ENCODE data around the gene PUS3. TPM values are rescaled to one million over a fixed set of nuclear protein-coding genes. Genes with fewer than 3 reads are reported as not detected.
A peak's percentile ranks its signal among the peaks of the same experiment; 100 is the strongest.
"Not testable (repeated sequence)": the region's sequence is repeated elsewhere in the genome, so short reads cannot be mapped to it uniquely, and the experiment has no call there.

Gene PUS3
- polyA plus RNA-seq, 1 donor: 16.2 TPM

- no peak overlapping the region for H3K4me3 ChIP-seq (ENCODE audit: low read length)
- no CpG with 5 or more reads among the region's 12 CpGs for WGBS (ENCODE audit: insufficient coverage, low lambda C conversion rate)
- no peaks in the 10 kb centered on the region for H3K27me3 ChIP-seq (ENCODE audit: control insufficient read depth, insufficient read depth, low read length)
- DNase-seq: peak; percentile 48 to 57
- peaks cover 7% of the 10 kb centered on the region for H3K4me1 ChIP-seq (ENCODE audit: control insufficient read depth, insufficient read depth, low read length)
- no peaks in the 10 kb centered on the region for H3K9me3 ChIP-seq (ENCODE audit: control insufficient read depth, low read depth, low read length)
- no peak overlapping the region for H3K27ac ChIP-seq (ENCODE audit: low read length)
- H3K36me3 ChIP-seq (ENCODE audit: control insufficient read depth, insufficient read depth, low read length): no peaks in the 10 kb centered on the region
These were observed 13.8 kb upstream of the PUS3 start for GRCh38 chr11:125916683-125917347.

GRCh38 chr11:125914601-125915000 lies 11.6 kb upstream of the PUS3 start:
- H3K4me1 ChIP-seq (ENCODE audit: control insufficient read depth, insufficient read depth, low read length); H3K4me3 ChIP-seq (ENCODE audit: low read length); H3K9me3 ChIP-seq (ENCODE audit: control insufficient read depth, low read depth, low read length); DNase-seq; H3K27ac ChIP-seq (ENCODE audit: low read length); H3K27me3 ChIP-seq (ENCODE audit: control insufficient read depth, insufficient read depth, low read length); H3K36me3 ChIP-seq (ENCODE audit: control insufficient read depth, insufficient read depth, low read length): not testable (repeated sequence)
- 100% methylated on average over 1 of the region's 3 CpGs for WGBS (ENCODE audit: insufficient coverage, low lambda C conversion rate)

GRCh38 chr11:125910226-125910849 lies 7.3 kb upstream of the PUS3 start:
- Histone ChIP-seq H3K9me3 (ENCODE audit: control insufficient read depth, low read depth, low read length) (no peaks in the 10 kb centered on the region), H3K36me3 (ENCODE audit: control insufficient read depth, insufficient read depth, low read length) (no peaks in the 10 kb centered on the region), H3K4me1 (ENCODE audit: control insufficient read depth, insufficient read depth, low read length) (no peaks in the 10 kb centered on the region), H3K27ac (ENCODE audit: low read length) (no peak overlapping the region), H3K27me3 (ENCODE audit: control insufficient read depth, insufficient read depth, low read length) (peaks cover 12% of the 10 kb centered on the region), H3K4me3 (ENCODE audit: low read length) (no peak overlapping the region)
- DNase-seq: no peak
- WGBS (ENCODE audit: insufficient coverage, low lambda C conversion rate): 100% methylated on average over 2 of the region's 8 CpGs

GRCh38 chr11:125904678-125905077 lies 1.7 kb upstream of the PUS3 start:
- no peak for DNase-seq
- Histone ChIP-seq H3K4me3 (ENCODE audit: low read length) (peak overlapping the region; percentile 26), H3K9me3 (ENCODE audit: control insufficient read depth, low read depth, low read length) (peaks cover 5% of the 10 kb centered on the region), H3K4me1 (ENCODE audit: control insufficient read depth, insufficient read depth, low read length) (peaks cover 14% of the 10 kb centered on the region), H3K27me3 (ENCODE audit: control insufficient read depth, insufficient read depth, low read length) (peaks cover 27% of the 10 kb centered on the region), H3K36me3 (ENCODE audit: control insufficient read depth, insufficient read depth, low read length) (peaks cover 5% of the 10 kb centered on the region), H3K27ac (ENCODE audit: low read length) (no peak overlapping the region)
- WGBS (ENCODE audit: insufficient coverage, low lambda C conversion rate): no CpG with 5 or more reads among the region's 11 CpGs

GRCh38 chr11:125903711-125904659 lies 979 bp upstream of the PUS3 start, which contains the start of gene DDX25:
Gene DDX25, plus strand, starts transcription at chr11:125904508. Its CDS starts 10 bp downstream, at chr11:125904518.
- H3K27me3 ChIP-seq (ENCODE audit: control insufficient read depth, insufficient read depth, low read length): peaks cover 27% of the 10 kb centered on the region
- peaks cover 5% of the 10 kb centered on the region for H3K9me3 ChIP-seq (ENCODE audit: control insufficient read depth, low read depth, low read length)
- no CpG with 5 or more reads among the region's 81 CpGs for WGBS (ENCODE audit: insufficient coverage, low lambda C conversion rate)
- peaks cover 9% of the 10 kb centered on the region for H3K36me3 ChIP-seq (ENCODE audit: control insufficient read depth, insufficient read depth, low read length)
- H3K4me1 ChIP-seq (ENCODE audit: control insufficient read depth, insufficient read depth, low read length): peaks cover 14% of the 10 kb centered on the region
- peak within 1 kb of the TSS; percentile 54 for H3K4me3 ChIP-seq (ENCODE audit: low read length)
- H3K27ac ChIP-seq (ENCODE audit: low read length): no peak within 1 kb of the TSS
- peak in 1 of 2 donors; percentile 30 for DNase-seq

GRCh38 chr11:125902277-125902926 lies 604 bp downstream of the PUS3 start:
- peaks cover 5% of the 10 kb centered on the region for H3K9me3 ChIP-seq (ENCODE audit: control insufficient read depth, low read depth, low read length)
- no peak for DNase-seq
- H3K36me3 ChIP-seq (ENCODE audit: control insufficient read depth, insufficient read depth, low read length): peaks cover 9% of the 10 kb centered on the region
- peaks cover 27% of the 10 kb centered on the region for H3K27me3 ChIP-seq (ENCODE audit: control insufficient read depth, insufficient read depth, low read length)
- H3K4me1 ChIP-seq (ENCODE audit: control insufficient read depth, insufficient read depth, low read length): peaks cover 14% of the 10 kb centered on the region
- peak overlapping the region; percentile 40 for H3K27ac ChIP-seq (ENCODE audit: low read length)
- no CpG with 5 or more reads among the region's 20 CpGs for WGBS (ENCODE audit: insufficient coverage, low lambda C conversion rate)
- H3K4me3 ChIP-seq (ENCODE audit: low read length): peak overlapping the region; percentile 54

- 90% methylated on average over 2 of the region's 6 CpGs for WGBS (ENCODE audit: insufficient coverage, low lambda C conversion rate)
These were observed 1.1 kb downstream of the PUS3 start for GRCh38 chr11:125901872-125902271.

GRCh38 chr11:125892994-125893393 lies 10.0 kb downstream of the PUS3 start:
- no peak overlapping the region for H3K4me3 ChIP-seq (ENCODE audit: low read length)
- H3K27me3 ChIP-seq (ENCODE audit: control insufficient read depth, insufficient read depth, low read length): no peaks in the 10 kb centered on the region
- H3K9me3 ChIP-seq (ENCODE audit: control insufficient read depth, low read depth, low read length): no peaks in the 10 kb centered on the region
- peak in 1 of 2 donors; percentile 22 for DNase-seq
- H3K36me3 ChIP-seq (ENCODE audit: control insufficient read depth, insufficient read depth, low read length): peaks cover 17% of the 10 kb centered on the region
- peaks cover 7% of the 10 kb centered on the region for H3K4me1 ChIP-seq (ENCODE audit: control insufficient read depth, insufficient read depth, low read length)
- no peak overlapping the region for H3K27ac ChIP-seq (ENCODE audit: low read length)

More at GRCh38 chr11:125901872-125902271, 1.1 kb downstream of the PUS3 start:
- Histone ChIP-seq H3K27ac (ENCODE audit: low read length) (no peak overlapping the region), H3K36me3 (ENCODE audit: control insufficient read depth, insufficient read depth, low read length) (peaks cover 9% of the 10 kb centered on the region), H3K4me3 (ENCODE audit: low read length) (no peak overlapping the region), H3K9me3 (ENCODE audit: control insufficient read depth, low read depth, low read length) (peaks cover 5% of the 10 kb centered on the region), H3K4me1 (ENCODE audit: control insufficient read depth, insufficient read depth, low read length) (peaks cover 14% of the 10 kb centered on the region), H3K27me3 (ENCODE audit: control insufficient read depth, insufficient read depth, low read length) (peaks cover 27% of the 10 kb centered on the region)
- no peak for DNase-seq

- Histone ChIP-seq H3K9me3 (ENCODE audit: control insufficient read depth, low read depth, low read length) (peaks cover under 1% of the 10 kb centered on the region), H3K27ac (ENCODE audit: low read length) (no peak overlapping the region), H3K27me3 (ENCODE audit: control insufficient read depth, insufficient read depth, low read length) (no peaks in the 10 kb centered on the region), H3K4me3 (ENCODE audit: low read length) (no peak overlapping the region), H3K36me3 (ENCODE audit: control insufficient read depth, insufficient read depth, low read length) (peaks cover 17% of the 10 kb centered on the region), H3K4me1 (ENCODE audit: control insufficient read depth, insufficient read depth, low read length) (peaks cover 7% of the 10 kb centered on the region)
- no peak for DNase-seq
These were observed 10.9 kb downstream of the PUS3 start for GRCh38 chr11:125892071-125892470.
